ENCODE measurements around the gene GPANK1.

The GPANK1 gene

DNA sequence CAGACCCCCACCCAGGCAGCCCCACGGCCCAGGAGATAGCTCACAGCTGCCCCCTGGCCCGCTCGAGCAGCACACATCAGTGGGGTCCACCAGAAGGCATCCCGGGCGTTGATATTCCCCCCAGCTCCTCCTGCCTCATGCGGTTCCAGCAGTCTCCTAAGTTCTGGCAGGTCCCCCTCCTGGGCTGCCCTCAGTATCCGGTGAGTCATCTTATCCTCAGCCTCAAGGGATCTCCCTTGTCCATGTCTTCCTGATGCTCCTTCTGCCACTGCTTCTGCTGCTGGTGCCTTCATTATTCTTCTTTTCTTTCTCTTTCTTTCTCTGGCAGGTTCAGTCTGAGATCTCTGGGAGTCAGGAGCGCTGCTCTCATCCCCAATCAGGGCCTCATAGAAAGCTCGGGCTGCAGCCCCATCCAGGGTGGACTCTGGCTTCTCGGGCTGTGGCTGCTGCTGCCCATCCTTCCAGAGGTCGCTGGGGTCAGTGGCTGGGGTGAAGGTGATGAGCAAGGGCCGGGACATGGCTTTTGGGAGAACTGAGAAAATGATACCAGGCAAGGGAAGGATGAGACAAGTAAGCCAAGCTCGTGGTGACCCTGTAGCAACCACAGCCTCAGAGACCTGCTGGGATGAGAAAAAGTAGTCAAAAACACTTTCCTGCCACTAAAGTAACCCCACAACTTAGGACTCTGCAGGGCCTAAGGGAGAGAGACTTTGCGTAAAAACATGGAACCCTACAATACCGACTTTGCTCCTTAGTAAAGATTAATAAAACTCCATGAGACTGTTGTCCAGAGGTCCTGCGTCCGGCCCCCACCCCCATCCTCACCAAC is 622 bp downstream of the GPANK1 start:
- peak in 3 of 56 donors; percentile 1 to 10 (median 8) for DNase-seq

DNA sequence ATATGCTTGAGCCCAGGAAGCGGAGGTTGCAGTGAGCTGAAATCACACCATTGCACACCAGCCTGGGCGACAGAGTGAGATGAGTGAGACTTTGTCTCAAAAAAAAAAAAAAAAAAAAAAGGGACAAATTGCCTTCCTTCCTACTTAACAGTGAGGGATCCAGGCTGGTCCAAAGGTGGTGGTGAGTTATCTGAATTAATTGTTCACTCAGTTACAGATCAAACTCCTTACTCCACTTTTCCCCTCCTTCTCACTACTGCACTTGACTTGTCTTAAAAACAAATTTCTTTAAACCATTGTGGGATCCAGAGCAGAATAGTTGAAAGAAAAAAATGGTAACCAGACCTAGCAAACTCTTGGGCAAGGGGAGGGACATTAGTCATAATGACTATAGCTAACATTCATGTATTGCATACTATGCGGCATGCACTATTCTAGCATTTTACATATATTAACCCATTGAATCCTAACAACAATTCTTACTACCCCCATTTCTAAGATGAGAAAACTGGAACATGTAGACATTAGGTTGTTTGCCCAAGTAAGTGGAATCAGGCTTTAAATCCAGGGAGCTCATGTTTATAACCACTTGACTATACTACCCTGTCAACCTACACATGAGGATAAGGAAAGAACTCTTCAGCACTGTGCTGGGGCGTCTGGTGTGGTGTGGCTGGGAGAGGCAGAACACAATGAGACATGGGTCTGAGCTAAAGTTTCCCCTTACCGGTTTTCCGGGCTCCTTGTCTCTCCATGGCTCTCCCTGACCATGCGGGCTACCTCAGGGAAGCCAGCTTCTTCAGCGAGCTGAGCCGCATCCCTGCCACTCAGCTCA is 1.5 kb downstream of the GPANK1 start:
- DNase-seq: no peak

GRCh38 chr6:31662124-31662723 is 2.6 kb downstream of the GPANK1 start:
- no peak for DNase-seq

GRCh38 chr6:31661262-31662123 is 3.3 kb downstream of the GPANK1 start:
- no peak for DNase-seq

DNA sequence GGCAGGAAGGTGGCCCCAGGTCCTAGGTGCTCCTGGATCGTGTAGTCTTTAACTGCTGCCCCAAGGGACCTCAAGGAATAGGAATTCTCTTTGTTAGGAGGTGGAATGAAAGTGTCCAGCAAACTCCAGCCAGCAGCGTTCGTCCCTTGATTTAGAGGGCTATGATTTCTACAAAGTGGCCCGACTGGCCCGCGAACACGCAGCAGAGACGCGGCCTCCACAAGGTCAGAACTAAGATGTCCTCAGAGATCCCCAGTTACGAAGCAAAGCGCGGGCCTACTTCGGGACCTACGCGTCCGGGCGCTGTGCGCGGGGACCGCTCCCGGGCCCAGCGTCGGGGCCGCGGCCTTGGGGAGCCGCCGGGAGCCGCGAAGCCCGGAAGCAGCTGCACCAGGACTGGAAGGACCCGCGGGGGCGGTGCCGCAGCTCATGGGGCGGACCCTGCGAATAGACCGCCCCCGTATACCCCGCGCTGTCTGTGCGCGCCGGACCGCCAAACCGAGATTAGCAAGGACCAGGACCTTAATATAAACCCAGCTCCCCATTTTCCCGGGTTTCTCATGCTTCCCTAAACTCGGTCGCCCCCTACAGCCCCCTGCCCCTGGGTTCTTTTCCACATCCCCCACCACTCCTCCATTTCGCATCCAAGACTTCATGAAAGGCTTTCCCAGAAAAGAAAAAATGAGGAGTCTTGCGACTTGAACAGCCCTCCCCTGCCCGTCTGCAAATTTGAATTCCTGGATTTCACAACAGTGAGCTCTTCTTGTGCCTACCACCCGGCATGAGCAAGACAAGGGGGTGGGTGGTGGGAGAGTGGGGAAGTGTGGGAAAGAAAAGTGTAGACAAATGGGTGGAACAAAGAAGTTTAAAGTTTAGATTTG is 4.2 kb downstream of the GPANK1 start, which contains the start of gene C6orf47:
Gene C6orf47 (minus strand): TSS at position 398 of the 881 bp plus-strand sequence. CDS start 831 bp downstream, outside the sequence.
- DNase-seq: peak in 55 of 56 donors; percentile 12 to 86 (median 57)

DNA sequence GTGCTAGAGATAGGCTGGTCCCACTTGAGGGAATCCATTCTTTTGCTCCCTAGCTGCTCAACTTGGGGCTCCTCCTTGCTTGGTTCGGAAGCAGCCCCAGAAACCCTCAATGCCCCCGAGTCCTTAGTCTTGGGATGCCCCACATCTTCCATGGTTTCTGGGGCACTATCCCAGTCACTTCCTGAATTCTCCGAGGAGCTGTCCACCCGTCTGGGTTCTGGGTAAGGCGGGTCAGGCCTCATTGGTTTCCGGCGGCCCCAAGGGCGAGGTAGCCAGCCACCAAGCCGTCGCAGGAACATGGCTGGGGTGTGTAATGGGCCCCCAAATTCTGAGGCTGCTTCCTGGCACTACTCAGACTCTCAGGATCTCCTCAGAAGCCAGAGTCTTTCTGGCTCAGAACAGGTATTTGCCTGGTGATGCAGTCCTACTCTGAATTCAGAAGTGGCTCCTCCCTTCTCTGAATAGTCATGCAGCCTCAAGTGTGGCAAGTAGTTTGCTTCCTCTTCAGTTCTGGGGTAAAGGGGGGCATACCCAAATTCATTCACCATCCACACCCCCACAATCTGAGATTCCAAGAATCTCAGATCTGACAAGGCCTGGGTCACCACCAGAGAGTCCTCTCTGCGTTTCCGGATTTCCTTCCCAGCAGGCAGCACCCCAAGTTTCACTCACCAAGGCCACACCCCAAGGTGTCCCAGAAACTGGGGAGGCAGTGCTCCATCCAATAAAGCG is 5.0 kb downstream of the GPANK1 start:
- DNase-seq: peak in 1 of 56 donors; percentile 30

GRCh38 chr6:31658983-31659648 is 5.7 kb downstream of the GPANK1 start:
- no peak for DNase-seq

- DNase-seq: no peak
These were observed 6.6 kb downstream of the GPANK1 start for GRCh38 chr6:31658158-31658688.

- DNase-seq: no peak
These were observed 7.2 kb downstream of the GPANK1 start for GRCh38 chr6:31657406-31658157.

DNA sequence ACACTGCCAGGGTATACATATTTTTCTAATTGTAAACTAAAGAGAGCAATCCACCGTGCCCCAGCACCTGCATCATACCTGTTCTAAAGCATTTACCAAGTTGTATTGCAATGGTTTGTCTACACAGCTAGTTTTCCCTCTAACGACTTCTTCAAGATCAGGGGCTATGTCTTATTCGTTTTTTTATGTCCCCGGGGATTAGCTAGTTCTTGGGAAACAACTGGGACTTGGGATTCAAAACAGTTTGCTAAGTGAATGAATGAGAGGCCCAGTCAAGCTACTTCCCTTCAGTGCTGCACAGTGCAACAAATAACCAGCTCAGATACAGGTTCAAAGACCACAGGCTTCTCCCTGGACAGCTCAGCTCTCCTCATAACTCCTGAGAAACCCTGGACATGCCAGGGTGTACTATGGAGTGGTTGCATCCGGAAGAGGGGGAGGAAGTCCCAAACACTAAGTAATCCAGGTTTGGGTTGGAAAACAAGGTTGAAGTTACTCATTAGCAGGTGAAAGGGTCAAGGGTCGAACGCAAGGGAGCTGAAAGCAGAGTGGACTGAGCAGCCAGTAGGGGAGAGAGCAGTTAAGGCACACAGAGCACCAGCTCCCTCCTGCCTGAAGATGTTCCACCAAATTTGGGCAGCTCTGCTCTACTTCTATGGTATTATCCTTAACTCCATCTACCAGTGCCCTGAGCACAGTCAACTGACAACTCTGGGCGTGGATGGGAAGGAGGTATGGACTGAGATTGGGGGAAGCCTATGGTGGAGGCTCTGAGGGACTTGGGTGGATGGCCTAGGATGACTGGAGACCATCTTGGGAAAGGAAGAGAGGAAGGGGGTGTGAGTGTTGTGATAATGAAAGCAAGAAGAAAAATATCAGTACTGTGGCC is 9.2 kb downstream of the GPANK1 start, which contains the start of gene APOM:
Gene APOM (plus strand): TSS at position 546 of the 889 bp plus-strand sequence. CDS start 73 bp downstream, at position 619.
- no peak for DNase-seq

DNA sequence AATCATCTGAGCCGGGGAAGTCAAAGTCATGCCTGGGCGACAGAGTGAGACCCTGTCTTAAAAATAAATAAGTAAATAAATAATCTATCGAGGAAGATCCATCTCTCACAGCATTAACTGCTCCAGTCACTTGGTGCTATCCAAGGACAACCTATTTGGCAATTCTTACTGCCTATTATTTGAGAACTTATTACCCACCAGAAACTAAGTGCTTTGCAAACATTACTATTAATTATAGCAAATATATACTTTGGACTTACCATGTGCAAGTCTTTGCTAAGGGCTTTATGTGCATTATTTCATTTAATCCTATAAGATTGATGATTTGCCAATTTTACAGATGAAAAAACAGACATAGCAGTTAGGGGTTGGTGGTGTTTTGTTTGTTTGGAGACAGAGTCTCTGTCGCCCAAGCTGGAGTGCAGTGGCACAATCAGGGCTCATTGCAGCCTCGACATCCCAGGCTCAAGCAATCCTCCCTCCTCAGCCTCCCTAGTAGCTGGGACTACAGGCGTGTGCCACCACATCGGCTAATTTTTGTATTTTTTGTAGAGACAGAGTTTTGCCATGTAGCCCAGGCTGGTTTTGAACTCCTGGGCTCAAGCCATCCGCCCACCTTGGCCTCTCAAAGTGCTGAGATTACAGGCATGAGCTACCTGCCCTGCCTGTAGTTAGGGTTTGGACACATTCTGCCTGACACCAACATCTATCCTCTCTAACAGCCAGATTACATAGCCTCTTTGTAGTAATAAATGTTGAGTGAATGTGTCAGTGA is 10.0 kb downstream of the GPANK1 start:
- DNase-seq: no peak

- peak in 37 of 56 donors; percentile 68 to 98 (median 87) for DNase-seq
These were observed 11.7 kb downstream of the GPANK1 start for GRCh38 chr6:31652925-31653724.

- peak in 8 of 56 donors; percentile 38 to 87 (median 73) for DNase-seq
These were observed 13.1 kb downstream of the GPANK1 start for GRCh38 chr6:31651602-31652191.

GRCh38 chr6:31645325-31645724 is 19.5 kb downstream of the GPANK1 start:
- no peak for DNase-seq

Data from amygdala (tissue), 56 donors.